SK-N-SH treated with all-trans-retinoic acid at 6 μM for 48 hours (cell line): Measurements from ENCODE around the gene NTF3.

Source experiments
- ATAC-seq: fragments of 200-7000 bp; cut with Tn5 transposase; 3 replicates; pipeline ENCODE4 v1.9.1; 2020; ENCODE audit warnings: mild to moderate bottlenecking, moderate library complexity
- CSDC2 ChIP-seq: fragments of 250-450 bp; sonication (Bioruptor Pico); IDR thresholded peaks from 2 replicates; pipeline ENCODE4 v1.5.0; 2020; ENCODE audit warnings: mild to moderate bottlenecking, moderate library complexity
- ESRRG ChIP-seq: fragments of 250-450 bp; sonication (Bioruptor Pico); IDR thresholded peaks from 2 replicates; pipeline ENCODE4 v1.6.1; 2021; ENCODE audit warnings: mild to moderate bottlenecking
- GLIS3 ChIP-seq: fragments of 250-450 bp; sonication (Bioruptor Pico); IDR thresholded peaks from 2 replicates; pipeline ENCODE4 v1.5.0; 2020; ENCODE audit warnings: mild to moderate bottlenecking, moderate library complexity
- ISL1 ChIP-seq: fragments of 250-450 bp; sonication (Bioruptor Pico); IDR thresholded peaks from 2 replicates; pipeline ENCODE4 v2.1.2; 2022; ENCODE audit warnings: mild to moderate bottlenecking, moderate library complexity
- PPARA ChIP-seq: fragments of 250-450 bp; sonication (Bioruptor Pico); IDR thresholded peaks from 2 replicates; pipeline ENCODE4 v1.5.0; 2020; ENCODE audit warnings: mild to moderate bottlenecking, borderline replicate concordance
- TCF4 ChIP-seq: fragments of 250-450 bp; sonication (Bioruptor Pico); IDR thresholded peaks from 2 replicates; pipeline ENCODE4 v1.8.0; 2021; ENCODE audit warnings: mild to moderate bottlenecking, moderate library complexity, borderline replicate concordance
- TOX ChIP-seq: fragments of 250-450 bp; sonication (Bioruptor Pico); IDR thresholded peaks from 2 replicates; pipeline ENCODE4 v1.8.0; 2021; ENCODE audit warnings: mild to moderate bottlenecking, moderate library complexity, borderline replicate concordance
- ZC3H10 ChIP-seq: fragments of 250-450 bp; sonication (Bioruptor Pico); IDR thresholded peaks from 2 replicates; pipeline ENCODE4 v1.5.1; 2021; ENCODE audit warnings: mild to moderate bottlenecking, moderate library complexity
- ZFP3 ChIP-seq: fragments of 250-450 bp; sonication (Bioruptor Pico); IDR thresholded peaks from 2 replicates; pipeline ENCODE4 v1.5.0; 2020; ENCODE audit warnings: mild to moderate bottlenecking, moderate library complexity
- ZFP30 ChIP-seq: fragments of 450-650 bp; formaldehyde crosslinking; IDR thresholded peaks from 2 replicates; pipeline ENCODE4 v1.5.0; 2022; ENCODE audit warnings: mild to moderate bottlenecking, moderate library complexity
- ZNF565 ChIP-seq: fragments of 450-650 bp; formaldehyde crosslinking; conservative IDR thresholded peaks from 2 replicates; pipeline ENCODE4 v1.5.0; 2020; ENCODE audit warnings: low read depth, mild to moderate bottlenecking, moderate library complexity
- TF ChIP-seq, protein P1 (sequence below): fragments of 250-450 bp; sonication (Bioruptor Pico); IDR thresholded peaks from 2 replicates; pipeline ENCODE4 v1.8.0; 2020; ENCODE audit warnings: mild to moderate bottlenecking, moderate library complexity, borderline replicate concordance
- TF ChIP-seq, protein P2 (sequence below): fragments of 250-450 bp; sonication (Bioruptor Pico); IDR thresholded peaks from 2 replicates; pipeline ENCODE4 v1.5.1; 2021; ENCODE audit warnings: mild to moderate bottlenecking, moderate library complexity
- TF ChIP-seq, protein P3 (sequence below): fragments of 250-450 bp; sonication (Bioruptor Pico); IDR thresholded peaks from 2 replicates; pipeline ENCODE4 v1.5.0; 2020; ENCODE audit warnings: mild to moderate bottlenecking, moderate library complexity
- TF ChIP-seq, protein P4 (sequence below): fragments of 250-450 bp; sonication (Bioruptor Pico); IDR thresholded peaks from 2 replicates; pipeline ENCODE4 v1.8.0; 2021; ENCODE audit warnings: low read depth, mild to moderate bottlenecking, moderate library complexity, borderline replicate concordance

NTF3 gene

DNA sequence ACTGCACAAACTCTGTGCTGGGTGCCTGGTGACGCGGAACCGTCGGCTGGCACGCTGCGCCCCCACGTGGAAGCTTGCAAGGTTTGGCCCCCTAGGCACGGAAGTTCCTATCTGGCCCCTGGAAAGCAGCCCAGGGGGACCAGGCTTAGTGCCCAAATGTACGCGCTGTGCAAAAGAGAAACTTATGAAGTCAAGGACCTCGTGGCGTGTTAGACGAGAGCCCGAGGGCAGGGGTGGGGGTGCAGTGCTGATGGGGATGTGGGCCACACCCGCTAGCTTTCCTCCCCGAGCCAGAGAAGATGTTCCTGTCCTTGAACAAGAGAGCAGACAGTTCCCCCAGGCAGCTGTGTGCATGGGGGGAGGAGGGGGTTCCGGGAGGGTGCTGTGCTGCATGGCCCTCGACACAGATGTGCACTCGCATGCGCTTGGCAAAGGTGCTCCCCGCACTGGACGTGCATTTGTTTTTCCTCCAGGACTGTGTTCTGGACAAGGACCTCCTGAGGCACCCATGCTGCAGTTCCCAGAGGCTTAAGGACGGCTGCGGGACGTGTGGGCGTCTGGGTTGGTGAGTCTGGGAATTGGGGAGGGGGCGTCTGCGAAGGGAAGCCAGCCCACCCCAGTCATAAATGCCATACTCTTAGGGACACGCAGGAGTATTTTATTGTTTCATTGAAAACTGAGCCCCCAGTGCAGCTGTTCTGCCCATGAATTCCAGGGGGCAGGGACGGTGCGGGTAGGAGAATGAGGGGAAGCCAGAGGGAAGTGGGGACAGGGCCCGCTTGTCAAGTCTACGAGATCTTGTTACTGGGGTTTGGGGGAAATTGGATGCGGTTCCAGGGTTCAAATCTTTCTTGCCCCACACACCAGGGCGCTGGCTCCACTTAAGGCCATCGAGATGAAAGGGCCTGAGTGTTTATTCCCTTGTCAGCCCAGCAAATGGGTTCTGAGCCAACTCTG is 80.0 kb downstream of the NTF3 start:
- TF ChIP-seq ESRRG (no peak), PPARA (CRISPR knock-in tag) (no peak), CSDC2 (CRISPR knock-in tag) (no peak), TCF4 (CRISPR knock-in tag) (no peak), ISL1 (CRISPR knock-in tag) (no peak), ZNF565 (no peak), GLIS3 (CRISPR knock-in tag) (no peak)
- TF ChIP-seq, protein P1, sequence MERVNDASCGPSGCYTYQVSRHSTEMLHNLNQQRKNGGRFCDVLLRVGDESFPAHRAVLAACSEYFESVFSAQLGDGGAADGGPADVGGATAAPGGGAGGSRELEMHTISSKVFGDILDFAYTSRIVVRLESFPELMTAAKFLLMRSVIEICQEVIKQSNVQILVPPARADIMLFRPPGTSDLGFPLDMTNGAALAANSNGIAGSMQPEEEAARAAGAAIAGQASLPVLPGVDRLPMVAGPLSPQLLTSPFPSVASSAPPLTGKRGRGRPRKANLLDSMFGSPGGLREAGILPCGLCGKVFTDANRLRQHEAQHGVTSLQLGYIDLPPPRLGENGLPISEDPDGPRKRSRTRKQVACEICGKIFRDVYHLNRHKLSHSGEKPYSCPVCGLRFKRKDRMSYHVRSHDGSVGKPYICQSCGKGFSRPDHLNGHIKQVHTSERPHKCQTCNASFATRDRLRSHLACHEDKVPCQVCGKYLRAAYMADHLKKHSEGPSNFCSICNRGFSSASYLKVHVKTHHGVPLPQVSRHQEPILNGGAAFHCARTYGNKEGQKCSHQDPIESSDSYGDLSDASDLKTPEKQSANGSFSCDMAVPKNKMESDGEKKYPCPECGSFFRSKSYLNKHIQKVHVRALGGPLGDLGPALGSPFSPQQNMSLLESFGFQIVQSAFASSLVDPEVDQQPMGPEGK (CRISPR knock-in tag) = no peak
- peak; percentile 75 for ATAC-seq

DNA sequence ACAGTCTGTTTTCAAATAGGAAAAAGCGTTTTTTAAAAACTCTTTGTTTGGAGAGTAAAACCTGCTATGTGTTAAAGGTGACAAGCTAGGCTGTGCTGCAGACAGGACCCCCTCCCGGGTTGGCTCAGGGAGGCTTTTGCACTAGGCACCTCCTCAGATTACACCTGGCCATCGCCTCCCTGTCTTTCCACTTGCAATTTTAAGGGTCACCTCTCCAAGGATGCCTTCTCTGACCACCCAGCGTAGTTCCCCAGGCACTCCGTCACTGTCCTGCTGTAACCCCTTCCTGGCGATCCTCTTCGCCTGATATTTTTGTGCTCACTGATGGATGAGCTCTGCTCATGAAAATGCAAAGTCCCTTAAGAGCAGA is 80.7 kb downstream of the NTF3 start:
- TF ChIP-seq ZC3H10 (CRISPR knock-in tag) = no peak
- no peak for TF ChIP-seq ZNF565
- no peak for TF ChIP-seq ISL1 (CRISPR knock-in tag)
- TF ChIP-seq ESRRG = no peak

DNA sequence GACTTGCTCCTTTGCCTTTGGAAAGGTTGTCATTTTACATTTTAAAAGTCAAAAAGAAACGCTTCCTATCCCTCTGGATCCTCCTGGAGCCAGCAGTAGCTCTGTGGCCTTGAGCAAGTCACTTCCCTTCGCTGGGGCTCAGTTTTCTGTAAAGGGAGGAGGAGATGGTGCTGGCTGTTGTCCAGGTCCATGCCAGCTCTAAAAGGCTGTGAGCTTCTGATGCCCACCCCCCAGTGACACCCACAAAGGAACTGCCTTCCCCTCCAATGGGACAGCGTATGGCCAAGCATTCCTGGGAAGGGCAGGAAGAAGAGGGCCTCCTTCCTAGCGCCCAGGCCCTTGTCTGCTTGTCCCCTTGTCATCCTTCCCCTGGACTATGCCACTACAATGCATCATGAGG is 81.5 kb downstream of the NTF3 start:
- TF ChIP-seq TOX (CRISPR knock-in tag) = no peak
- no peak for TF ChIP-seq ZNF565
- no peak for TF ChIP-seq ZFP3
- TF ChIP-seq, protein P2, sequence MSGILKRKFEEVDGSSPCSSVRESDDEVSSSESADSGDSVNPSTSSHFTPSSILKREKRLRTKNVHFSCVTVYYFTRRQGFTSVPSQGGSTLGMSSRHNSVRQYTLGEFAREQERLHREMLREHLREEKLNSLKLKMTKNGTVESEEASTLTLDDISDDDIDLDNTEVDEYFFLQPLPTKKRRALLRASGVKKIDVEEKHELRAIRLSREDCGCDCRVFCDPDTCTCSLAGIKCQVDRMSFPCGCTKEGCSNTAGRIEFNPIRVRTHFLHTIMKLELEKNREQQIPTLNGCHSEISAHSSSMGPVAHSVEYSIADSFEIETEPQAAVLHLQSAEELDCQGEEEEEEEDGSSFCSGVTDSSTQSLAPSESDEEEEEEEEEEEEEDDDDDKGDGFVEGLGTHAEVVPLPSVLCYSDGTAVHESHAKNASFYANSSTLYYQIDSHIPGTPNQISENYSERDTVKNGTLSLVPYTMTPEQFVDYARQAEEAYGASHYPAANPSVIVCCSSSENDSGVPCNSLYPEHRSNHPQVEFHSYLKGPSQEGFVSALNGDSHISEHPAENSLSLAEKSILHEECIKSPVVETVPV (CRISPR knock-in tag) = no peak
- no peak for TF ChIP-seq ZFP30 (CRISPR knock-in tag)
- no peak for TF ChIP-seq TCF4 (CRISPR knock-in tag)
- TF ChIP-seq, protein P1 (CRISPR knock-in tag) = no peak
- no peak for TF ChIP-seq ISL1 (CRISPR knock-in tag)
- no peak for ATAC-seq

More for the DNA sequence above, 80.7 kb downstream of the NTF3 start:
- no peak for ATAC-seq

DNA sequence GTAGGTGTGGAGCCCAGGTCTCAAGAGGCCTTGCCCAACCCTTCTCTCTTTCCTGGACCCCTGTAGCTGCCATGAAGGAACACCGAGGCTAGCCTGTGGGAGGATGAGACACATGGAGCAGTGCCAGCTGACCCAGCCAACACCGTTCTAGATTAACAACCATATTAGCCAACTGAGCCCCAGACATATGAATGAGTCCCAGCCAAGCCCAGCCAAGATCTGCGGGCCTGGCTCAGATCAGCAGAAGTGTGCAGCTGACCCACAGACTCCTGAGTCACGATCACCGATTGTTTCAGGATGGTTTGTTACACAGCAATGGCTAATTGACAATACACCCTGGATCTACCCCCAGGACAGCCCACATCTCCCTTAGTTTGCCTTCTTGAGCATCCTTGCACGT is 82.1 kb downstream of the NTF3 start:
- no peak for TF ChIP-seq ISL1 (CRISPR knock-in tag)
- TF ChIP-seq TOX (CRISPR knock-in tag) = no peak
- TF ChIP-seq, protein P3, sequence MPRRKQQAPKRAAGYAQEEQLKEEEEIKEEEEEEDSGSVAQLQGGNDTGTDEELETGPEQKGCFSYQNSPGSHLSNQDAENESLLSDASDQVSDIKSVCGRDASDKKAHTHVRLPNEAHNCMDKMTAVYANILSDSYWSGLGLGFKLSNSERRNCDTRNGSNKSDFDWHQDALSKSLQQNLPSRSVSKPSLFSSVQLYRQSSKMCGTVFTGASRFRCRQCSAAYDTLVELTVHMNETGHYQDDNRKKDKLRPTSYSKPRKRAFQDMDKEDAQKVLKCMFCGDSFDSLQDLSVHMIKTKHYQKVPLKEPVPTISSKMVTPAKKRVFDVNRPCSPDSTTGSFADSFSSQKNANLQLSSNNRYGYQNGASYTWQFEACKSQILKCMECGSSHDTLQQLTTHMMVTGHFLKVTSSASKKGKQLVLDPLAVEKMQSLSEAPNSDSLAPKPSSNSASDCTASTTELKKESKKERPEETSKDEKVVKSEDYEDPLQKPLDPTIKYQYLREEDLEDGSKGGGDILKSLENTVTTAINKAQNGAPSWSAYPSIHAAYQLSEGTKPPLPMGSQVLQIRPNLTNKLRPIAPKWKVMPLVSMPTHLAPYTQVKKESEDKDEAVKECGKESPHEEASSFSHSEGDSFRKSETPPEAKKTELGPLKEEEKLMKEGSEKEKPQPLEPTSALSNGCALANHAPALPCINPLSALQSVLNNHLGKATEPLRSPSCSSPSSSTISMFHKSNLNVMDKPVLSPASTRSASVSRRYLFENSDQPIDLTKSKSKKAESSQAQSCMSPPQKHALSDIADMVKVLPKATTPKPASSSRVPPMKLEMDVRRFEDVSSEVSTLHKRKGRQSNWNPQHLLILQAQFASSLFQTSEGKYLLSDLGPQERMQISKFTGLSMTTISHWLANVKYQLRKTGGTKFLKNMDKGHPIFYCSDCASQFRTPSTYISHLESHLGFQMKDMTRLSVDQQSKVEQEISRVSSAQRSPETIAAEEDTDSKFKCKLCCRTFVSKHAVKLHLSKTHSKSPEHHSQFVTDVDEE (CRISPR knock-in tag) = no peak
- TF ChIP-seq ZFP3 = no peak
- TF ChIP-seq, protein P4, sequence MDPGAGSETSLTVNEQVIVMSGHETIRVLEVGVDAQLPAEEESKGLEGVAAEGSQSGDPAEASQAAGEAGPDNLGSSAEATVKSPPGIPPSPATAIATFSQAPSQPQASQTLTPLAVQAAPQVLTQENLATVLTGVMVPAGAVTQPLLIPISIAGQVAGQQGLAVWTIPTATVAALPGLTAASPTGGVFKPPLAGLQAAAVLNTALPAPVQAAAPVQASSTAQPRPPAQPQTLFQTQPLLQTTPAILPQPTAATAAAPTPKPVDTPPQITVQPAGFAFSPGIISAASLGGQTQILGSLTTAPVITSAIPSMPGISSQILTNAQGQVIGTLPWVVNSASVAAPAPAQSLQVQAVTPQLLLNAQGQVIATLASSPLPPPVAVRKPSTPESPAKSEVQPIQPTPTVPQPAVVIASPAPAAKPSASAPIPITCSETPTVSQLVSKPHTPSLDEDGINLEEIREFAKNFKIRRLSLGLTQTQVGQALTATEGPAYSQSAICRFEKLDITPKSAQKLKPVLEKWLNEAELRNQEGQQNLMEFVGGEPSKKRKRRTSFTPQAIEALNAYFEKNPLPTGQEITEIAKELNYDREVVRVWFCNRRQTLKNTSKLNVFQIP (CRISPR knock-in tag) = no peak
- ATAC-seq = no peak
